AG08395 (cell line): ENCODE measurements around the gene LMTK2.
"Not testable (repeated sequence)": the region's sequence is repeated elsewhere in the genome, so short reads cannot be mapped to it uniquely, and the experiment has no call there.

Experiments
- DNase-seq: peaks from one replicate; pipeline ENCODE4 v3.0.0; 2012; ENCODE audit warnings: mixed read lengths, low spot score

Gene LMTK2

DNA sequence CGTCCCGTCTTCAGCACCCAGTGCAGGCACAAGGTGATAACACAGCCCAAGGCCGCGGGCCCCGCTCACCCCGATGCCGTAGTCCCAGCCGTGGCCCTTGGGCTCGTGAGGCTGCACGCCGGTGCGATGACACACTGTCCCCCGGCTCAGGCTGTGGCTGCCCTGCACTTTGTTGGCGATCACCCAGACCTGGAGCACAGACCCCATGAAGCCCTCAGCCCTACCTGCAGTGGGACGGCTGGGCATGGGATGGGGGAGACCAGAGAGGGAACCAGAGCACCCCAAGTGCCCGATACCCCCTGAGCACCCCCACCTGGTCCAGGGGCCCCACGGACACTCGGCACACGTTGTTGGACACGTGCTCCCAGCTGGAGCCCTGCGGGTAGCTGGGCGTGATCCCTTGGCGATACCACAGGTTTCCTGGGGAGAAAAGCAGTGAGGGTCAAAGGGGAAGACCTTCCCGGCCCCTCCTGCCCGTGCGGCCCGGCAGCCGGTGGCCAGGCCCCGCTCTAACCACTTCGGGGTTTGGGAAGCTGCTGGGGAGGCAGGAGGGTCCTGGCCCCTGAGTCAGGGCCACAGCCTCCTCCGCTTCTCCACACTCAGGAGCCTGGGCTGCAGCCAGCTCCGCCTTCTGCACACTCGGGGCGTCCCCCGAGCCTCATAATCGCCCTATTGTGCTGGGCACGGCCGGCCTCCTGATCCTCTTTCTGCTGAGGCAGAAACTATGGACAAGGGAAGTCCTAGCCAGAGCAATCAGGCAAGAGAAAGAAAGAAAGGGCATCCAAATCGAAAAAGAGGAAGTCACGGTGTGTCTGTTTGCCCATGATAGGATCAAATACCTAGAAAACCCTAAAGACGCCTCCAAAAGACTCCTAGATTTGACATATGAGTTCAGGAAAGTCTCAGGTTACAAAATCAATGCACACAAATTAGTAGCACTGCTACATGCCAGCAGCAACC lies 111.2 kb downstream of the LMTK2 start:
- no peak for DNase-seq

DNA sequence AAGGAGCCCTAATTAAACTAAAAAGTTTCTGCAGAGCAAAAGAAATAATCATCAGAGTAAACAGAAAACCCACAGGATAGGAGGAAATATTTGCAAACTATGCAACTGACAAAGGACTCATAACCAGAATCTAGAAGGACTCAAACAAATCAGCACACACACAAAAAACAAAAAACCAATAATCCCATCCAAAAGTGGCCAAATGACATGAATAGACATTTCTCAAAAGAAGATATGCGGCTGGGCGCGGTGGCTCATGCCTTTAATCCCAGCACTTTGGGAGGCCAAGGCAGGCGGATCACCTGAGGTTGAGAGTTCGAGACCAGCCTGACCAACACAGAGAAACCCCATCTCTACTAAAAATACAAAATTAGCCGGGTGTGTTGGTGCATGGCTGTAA lies 112.7 kb downstream of the LMTK2 start:
- DNase-seq: not testable (repeated sequence)

DNA sequence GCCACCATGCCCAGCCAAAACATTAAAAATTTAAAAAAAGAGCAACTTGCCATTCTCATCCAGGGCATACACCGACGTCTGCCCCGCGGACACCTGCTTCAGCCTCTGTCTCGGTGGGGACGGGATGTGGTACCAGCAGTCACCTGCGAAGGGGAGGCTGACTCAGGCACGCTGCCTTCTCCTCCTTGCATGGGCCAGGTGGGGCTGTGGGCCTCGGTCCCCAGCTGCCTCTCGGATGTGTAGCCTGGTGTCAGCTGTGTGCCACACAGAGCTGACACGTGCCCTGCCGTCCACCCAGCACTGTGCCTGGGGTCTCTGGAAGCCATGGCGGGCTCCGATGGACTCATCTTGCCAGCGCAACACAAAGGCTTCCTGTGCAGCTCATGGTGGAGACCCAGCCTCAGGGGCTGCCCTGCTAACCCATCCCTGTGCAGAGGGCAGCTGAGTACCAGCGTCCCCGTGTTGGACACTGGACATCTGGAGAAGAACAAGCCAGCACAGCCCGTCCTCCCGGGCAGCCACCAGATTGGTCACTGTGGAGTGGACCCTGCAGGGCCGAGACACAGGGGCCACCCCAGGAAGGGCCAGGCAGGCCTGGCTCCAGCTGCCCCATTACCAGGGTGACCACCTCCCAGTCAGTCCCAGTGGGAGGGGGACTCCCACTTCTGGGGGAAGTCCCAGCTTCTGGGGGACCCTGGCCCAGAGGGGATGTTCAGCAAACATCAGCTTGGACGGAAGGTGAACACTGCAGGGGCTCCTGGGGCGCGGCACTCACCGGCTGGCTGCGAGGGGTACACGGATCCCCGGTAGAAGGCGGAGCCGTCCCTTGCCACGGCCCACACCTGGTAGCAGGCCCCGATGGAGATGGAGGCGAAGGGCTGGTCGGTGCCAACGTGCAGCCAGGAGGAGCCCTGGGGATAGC lies 115.2 kb downstream of the LMTK2 start:
- no peak for DNase-seq

DNA sequence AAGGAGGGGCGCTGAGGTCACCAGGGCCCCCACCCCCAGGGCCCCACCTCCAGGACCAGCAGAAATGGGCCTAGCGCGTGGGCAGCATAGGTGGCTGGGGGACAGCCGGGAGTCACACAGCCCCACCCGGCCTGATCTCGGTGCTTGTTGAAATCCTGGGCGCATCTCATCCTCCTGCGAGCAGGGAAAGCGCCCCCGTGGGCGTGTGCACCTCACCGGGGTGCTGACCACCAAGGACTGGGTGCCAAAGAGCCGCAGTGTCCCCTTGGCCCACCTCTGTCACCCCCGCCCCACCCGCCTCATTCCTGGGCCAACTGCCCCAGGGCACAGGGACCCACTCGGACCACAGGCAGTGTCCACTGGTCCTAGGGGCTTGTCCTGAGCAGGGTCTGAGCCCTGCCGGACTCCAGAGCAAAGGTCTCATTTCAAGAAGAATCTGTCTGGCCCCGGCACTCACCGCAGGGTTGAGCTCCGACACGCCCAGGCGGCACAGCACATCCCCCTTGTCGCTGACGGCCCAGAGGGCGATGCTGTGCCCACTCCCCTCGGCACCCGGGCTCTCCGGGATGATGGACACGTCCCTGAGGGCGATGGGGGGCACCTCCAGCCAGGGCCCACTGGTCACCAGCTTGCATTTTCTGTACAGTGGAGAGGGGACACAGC lies 116.0 kb downstream of the LMTK2 start:
- no peak for DNase-seq

DNA sequence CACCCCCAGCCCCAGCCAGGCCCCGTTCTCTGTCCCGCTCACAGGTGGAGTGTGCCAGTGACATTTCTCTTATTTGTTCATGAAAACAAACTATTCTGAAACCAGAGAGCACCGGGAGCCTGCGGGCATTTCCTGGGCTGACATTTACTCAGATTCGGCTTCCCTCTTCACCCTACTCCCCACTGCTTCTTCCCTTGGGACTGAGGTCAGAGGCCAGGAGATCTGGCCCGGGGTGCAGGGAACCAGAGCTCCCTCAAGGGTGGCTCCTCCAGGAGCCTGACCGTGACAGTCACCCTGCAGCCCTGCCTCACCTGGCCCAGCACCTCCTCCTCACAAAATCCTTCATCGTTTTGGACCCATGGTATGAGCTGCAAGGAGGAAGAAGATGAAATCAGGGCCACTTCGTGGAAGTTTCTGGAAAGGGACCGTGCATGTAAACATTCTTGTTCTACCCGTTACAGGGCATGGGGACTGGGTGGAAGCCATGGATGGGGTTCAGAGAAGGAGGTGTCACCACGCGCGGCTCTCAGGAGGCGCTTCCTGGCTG lies 116.8 kb downstream of the LMTK2 start:
- no peak for DNase-seq

DNA sequence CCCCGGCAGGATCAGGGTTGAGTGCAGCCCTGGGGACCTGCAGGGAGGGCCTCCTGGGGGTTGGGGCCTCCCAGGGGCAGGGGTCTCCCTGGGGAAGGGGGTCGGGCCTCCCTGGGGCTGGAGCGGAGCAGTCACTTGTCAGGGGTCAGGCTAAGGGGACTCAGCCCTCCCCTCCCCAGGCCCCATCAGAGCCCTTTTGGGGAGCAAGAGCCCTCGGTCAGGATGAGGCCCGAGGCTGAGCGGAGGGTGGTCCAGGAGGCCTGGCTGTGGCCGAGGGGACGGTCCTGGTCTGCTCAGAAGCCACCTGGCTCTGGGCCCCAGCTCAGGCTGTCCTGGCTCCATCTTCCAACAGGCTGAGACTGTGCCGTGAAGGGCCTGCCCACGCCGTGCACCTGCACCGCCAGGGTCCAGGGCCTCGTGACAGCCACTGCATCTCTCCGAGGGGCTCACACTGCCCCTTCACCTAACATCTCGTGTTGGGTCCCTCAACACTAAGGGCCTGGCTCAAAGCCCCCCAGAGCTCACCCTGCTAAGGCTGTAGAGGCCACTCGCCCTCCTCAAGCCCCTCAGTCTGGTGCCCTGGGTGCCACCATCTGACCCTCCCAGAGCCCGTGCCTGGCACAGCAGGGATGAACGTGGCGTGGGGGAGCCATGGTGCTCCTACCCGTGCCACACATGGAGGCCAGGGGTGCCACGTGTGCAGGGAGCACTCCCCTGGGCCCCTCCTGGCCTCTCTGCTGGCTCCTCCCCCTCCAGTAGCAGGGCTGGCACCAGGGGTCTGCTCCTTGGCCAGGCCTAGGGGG lies 117.4 kb downstream of the LMTK2 start:
- DNase-seq: no peak

DNA sequence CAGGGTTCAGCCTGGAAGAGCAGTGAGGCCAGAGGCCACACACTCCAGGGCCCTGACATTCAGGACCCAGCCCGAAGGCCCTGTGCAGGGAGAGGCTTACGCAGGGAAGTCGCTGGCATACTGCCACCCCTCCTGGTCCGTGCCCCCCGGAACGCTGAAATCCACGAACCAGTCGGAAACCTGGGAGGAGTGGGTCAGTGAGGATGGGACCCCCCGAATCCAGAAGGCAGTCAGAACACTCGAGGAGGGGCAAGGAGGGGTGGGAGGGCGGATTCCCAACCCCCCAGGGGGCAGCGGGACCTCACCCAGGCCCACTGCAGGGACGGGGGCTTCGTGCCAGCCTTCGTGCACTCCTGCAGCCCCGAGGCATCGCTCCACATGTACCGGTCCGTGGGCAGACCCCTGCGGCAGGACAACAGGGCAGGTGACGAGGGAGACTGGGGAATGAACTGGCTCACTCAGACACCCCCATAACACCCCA lies 118.1 kb downstream of the LMTK2 start:
- DNase-seq: no peak

DNA sequence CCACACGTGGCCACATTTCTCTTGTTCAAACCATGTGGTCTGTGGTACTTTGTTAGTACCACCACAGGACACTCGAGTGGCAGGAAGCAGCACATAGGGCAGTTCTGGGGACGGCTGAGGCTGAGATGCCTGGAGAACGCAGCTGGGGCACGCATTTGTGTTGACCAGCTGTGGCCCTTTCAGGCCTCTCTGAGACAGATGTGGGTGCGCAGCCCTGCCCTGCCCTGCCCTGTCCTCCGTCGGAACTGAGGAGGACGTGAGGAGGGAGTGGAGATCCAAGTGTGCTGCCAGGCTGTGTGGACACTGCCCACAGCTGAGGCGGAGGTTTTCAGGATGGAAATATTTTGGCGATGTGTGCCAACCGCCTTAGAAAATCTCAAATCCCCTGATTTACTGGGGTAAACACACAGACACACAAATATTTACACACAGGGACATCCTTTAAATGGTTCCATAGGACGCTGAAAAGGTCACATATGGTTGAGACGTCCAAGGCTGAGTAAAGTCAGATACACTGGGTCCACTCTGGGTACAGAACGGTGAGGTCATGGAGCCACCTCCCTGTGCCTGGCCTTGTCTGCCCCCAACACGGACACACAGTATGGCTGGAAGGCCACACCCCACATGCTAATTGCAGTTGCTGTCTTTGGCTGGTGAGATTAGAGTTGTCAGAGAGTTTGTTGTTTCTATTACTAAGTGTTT lies 119.4 kb downstream of the LMTK2 start:
- no peak for DNase-seq

DNA sequence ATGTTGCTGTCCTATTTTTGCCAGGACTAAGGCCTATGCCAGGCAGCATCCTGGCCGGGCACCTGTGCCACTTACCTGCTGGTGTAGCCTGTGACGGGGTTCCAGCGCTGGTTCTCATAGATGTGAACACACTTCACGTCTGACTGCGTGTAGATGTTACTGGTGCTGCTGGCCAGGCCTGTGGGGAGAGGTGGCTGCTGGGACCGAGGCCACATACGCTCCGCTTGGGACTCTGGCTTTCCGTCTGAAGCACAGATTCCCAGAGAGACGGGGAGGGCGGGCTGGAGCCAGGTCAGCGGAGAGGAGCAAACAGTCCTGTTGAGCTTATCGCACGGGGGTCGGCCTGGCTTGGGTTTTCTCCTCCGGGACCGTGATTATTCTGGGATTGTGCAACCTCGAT lies 121.3 kb downstream of the LMTK2 start:
- no peak for DNase-seq

DNA sequence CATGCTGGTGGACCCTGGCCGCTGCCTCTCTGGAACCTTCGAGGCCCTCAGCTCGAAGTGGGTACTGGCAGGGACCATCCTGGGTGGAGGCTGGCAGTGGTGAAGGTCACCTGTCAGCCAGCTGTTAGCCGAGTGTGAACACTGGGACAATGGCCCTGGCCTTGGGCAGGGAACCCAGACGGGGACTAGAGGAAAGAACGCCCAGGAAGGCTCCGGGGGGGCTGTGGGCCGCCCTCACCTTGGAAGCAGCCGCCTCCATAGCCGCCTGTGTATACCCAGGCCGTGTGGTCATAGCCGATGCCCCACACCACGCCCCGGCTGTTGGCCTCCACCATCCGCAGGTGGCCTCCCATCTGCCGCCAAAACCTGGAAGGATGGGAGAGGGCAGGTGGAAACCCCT lies 122.1 kb downstream of the LMTK2 start:
- no peak for DNase-seq

DNA sequence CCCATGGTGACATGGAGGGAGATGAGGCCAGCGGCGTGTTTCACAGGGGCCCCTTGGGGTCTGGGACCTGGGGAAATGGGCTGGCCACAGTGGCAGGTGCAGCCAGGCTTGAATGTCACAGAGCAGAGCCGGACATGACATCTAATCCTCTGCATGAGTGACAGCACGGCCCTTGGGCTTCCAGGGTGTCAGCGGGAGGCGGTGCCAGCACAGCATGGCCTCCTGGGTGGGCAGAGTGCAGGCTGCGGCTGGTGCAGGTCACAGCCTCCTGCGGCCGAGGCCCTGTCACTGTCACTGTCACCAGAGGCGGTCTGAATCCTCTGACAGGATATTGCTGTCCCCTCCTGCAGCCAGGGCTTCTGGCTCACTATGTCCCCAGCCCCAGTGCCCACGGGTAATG lies 122.8 kb downstream of the LMTK2 start:
- no peak for DNase-seq

DNA sequence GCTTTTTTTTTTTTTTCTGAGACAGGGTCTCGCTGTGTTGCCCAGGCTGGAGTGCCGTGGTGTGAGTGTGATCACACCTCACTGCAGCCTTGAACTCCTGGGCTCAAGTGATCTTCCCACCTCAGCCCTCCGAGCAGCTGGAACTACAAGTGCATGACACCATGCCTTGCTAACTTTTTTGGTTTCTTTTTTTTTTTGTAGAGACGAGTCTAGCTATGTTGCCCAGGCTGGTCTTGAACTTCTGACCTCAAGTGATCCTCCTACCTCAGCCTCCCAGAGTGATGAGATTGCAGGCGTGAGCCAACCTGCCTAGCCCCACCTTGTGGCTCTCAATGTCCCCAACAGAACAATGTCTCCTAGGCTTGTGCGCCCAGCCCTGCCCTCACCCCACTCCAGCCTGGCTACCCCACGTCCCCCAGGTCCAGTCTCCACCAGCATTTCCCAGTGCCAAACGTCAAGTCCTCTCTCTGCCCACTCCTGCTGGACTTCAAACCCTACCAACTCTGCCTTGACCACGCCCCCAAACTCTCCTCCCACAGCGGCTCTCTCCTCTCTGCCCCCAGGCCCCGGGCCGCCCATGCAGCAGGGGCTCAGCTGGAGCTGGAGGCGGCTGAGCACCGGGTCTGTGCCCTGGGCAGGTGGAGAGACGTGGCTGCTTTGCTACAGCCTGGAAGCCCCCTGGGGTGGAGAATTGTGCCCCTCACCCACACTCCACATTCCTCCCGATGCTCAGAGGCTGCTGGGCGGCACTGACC lies 123.5 kb downstream of the LMTK2 start:
- DNase-seq: no peak

DNA sequence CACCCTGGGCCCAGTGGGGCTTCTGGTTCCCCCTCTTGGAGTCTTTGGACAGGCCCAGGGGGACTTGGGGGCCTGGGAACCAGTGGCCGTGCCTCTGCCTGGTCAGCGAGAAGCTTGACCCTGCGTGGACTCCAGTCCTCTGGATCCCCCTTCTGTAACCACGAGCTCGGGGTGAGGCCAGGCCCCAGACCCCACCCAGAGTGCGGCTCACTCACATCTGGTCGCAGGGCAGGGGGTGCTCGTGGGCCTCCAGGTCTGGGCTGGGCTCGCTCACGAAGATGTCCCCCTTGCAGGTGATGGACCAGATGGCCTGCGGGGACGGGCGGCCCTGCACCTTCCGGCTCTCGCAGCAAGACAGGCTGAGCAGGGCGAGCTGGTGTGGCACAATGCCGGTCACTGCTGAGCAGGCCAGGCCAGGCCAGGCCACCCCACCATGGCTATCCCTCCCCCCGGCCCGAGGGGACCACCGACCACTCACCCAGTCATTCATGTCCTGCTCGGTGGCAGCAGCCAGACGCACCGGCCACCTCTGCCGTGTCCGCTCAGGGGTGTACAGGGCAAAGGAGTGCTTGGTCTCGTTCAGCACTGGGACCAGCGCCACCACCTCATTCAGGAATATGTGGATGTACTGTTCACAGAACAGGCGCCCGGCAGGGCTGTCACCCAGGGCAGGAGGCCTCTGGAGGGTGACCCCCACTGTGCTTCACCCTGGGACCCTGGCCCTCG lies 124.2 kb downstream of the LMTK2 start:
- no peak for DNase-seq

DNA sequence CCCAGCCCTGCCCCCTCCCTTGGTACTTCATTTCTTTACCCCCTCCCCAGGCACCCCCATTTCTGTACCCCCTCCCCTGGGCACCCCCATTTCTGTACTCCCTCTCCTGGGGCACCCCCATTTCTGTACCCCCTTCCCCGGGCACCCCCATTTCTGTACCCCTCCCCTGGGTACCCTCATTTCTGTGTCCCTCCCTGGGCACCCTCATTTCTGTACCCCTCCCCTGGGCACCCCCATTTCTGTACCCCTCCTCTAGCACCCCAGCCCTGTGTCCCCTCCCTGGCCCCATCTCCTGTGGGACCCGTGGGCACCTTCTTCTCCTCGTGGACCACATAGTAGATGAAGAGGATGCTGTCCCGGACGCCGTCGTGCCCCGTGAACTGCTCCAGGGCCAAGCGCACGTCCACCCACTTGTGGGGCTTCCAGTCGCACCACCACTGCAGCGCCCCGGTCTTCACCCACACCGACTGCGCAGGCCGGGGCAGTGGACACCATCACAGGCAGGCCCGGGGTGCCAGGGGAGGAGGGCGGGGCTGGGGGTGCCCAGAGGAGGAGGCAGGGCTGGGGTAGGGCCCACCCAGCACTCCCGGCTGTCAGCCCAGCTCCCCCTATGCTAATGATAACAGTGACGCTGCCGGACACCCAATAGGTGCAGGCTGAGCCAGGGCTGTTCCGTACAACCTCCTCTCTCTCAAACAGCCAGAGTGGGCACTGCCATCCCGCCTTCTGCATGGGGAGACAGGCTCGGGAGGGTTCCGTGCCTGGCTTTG lies 125.0 kb downstream of the LMTK2 start:
- no peak for DNase-seq

DNA sequence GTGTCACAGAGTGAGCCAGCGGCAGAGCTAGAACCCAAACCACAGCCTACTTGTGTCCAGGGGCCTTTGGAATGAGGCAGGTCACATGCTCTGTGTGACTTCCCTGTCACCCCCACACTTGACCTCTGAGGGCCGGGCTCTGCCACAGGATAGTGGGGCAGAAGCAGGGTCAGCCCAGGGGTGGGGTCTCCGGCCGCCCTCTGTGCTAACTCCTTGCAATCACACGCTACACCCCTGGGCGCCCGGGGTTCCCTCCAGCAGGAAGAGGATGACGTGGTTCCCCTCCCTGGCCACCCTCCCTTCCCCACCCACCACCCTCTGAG lies 125.6 kb downstream of the LMTK2 start:
- DNase-seq: no peak

DNA sequence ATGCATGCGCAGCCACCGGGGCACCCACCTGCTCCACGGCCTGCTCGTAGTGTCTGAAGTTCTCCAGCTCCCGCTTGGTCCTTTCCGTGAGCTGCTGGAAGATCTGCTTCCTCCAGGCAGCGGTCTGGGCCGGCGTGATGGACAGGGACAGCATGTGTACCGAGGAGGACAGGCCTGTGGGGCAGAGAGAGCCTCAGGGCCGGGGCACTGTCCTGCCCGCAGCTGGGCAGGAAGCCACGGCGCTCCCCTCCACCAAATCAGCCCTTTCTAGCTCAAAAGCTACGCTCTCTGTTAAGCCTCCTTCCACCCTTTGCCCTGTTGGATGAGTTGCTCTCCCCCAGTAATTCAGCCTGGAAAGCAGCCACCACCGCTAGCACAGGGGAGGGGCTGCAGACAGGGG lies 126.1 kb downstream of the LMTK2 start:
- DNase-seq: no peak

DNA sequence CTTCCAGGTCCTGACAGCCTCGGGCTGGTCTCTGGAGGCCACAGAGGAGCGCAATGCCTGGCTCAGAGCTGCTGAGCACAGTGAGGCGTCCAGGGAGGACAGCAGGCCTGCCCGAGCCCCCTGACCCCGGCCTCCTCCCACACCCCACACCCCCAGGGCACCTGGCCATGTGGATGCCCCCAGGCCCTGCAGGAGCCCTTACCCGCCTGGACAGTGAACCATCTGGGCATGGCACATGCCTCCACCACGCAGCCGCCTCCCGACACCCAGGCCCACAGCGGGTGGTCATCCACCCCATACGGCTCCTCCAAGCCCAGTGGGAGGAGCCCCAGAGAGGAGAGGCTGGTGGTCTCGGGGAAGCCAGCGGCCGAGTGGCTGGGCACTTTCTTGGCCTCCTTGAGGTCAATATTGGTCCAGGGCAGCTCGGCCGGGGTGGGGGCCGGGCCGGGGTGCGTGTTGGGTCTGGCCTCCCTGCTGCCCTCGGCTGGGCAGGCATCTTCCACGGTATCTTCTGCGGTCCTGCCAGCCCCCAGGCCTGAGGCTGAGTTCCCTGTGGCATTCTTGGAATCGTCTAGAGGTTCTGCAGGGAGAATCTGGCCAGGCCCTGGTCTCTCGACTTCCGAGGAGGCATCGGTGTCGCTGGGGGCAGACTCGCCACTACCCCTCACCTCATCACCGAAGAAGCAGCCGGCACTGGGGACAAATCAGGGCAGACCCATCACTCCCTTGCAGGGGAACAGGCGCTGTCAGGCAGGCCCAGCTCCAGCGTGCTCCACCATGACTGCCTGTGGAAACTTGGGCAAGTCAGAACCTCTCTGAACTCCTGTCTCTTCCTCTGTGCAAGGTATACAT lies 126.8 kb downstream of the LMTK2 start:
- no peak for DNase-seq
